ENCODE measurements around the gene SPATA17. TPM values are rescaled to one million over a fixed set of nuclear protein-coding genes. Genes with fewer than 3 reads are reported as not detected.

SPATA17 gene
- total and polyA plus RNA-seq, 2 experiments from 2014 or later: 1.2 to 3.5 TPM

DNA sequence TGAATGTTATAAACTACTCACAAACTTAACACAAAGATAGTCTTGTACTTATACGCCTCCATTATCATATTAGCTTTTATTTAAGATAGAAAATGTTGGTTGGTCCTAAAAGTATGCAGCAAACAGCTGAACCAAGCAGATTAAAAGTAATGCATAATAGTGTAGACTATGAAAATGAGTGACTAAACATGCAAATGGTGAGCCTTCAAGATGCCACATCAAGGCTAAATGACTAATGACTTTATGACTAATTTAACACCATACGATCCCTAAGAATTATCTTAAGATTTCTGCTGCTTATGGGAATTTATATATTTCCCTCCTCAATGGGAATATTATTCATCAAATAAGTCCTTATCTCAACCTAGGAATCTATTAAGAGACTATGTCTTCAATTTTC is 4.8 kb upstream of the SPATA17 start:
- no peaks in the 10 kb centered on the region for H3K27me3 Mint-ChIP-seq (ENCODE audit: insufficient read depth, low read depth, poor library complexity)

More for the DNA sequence above, 4.8 kb upstream of the SPATA17 start:
- no peak overlapping the region for H2AFZ ChIP-seq
- no peak for ATAC-seq
- H3K36me3 ChIP-seq (ENCODE audit: insufficient read depth): no peaks in the 10 kb centered on the region
- no peak overlapping the region for H3K4me3 Mint-ChIP-seq
- H3K27ac Mint-ChIP-seq: no peak overlapping the region
- H3K36me3 Mint-ChIP-seq (ENCODE audit: low read depth): no peaks in the 10 kb centered on the region
- H3F3A ChIP-seq (replicated peaks; ENCODE audit: low read depth): no peaks in the 10 kb centered on the region
- no peaks in the 10 kb centered on the region for H4K20me1 ChIP-seq (replicated peaks; ENCODE audit: insufficient read depth)
- peaks cover 16% of the 10 kb centered on the region; the same call in 2 of the 3 replicates for H3K4me1 Mint-ChIP-seq
- H3K27me3 ChIP-seq (ENCODE audit: insufficient read depth): no peaks in the 10 kb centered on the region
- H3K4me1 ChIP-seq (ENCODE audit: insufficient read depth): peaks cover 14% of the 10 kb centered on the region
- no peak for DNase-seq (ENCODE audit: low spot score)
- no peaks in the 10 kb centered on the region for H3K9me3 Mint-ChIP-seq
- H3K4me3 ChIP-seq: no peak overlapping the region
- H3K79me2 ChIP-seq (replicated peaks; ENCODE audit: insufficient read depth): peaks cover 89% of the 10 kb centered on the region
- H3K4me2 ChIP-seq: no peak overlapping the region
- TF ChIP-seq JUNB (IDR thresholded peaks at IDR 0.05; ENCODE audit: unreplicated experiment) (no peak), EZH2 (IDR thresholded peaks at IDR 0.05; ENCODE audit: low read depth, unreplicated experiment) (no peak), ETS1 (IDR thresholded peaks at IDR 0.05) (no peak), ZNF331 (CRISPR knock-in tag; IDR thresholded peaks at IDR 0.05; ENCODE audit: low read depth) (no peak), NANOG (IDR thresholded peaks at IDR 0.05; ENCODE audit: borderline replicate concordance) (no peak), STAT1 (IDR thresholded peaks at IDR 0.05; ENCODE audit: unreplicated experiment) (no peak), EZH2phosphoT487 (IDR thresholded peaks at IDR 0.05; ENCODE audit: unreplicated experiment) (no peak), ZNF114 (CRISPR knock-in tag; IDR thresholded peaks at IDR 0.05) (no peak), CREB1 (CRISPR knock-in tag; IDR thresholded peaks at IDR 0.05; ENCODE audit: low read depth) (no peak), POLR2AphosphoS5 (IDR thresholded peaks at IDR 0.05; ENCODE audit: low read depth) (no peak)
- TF ChIP-seq, protein P1, sequence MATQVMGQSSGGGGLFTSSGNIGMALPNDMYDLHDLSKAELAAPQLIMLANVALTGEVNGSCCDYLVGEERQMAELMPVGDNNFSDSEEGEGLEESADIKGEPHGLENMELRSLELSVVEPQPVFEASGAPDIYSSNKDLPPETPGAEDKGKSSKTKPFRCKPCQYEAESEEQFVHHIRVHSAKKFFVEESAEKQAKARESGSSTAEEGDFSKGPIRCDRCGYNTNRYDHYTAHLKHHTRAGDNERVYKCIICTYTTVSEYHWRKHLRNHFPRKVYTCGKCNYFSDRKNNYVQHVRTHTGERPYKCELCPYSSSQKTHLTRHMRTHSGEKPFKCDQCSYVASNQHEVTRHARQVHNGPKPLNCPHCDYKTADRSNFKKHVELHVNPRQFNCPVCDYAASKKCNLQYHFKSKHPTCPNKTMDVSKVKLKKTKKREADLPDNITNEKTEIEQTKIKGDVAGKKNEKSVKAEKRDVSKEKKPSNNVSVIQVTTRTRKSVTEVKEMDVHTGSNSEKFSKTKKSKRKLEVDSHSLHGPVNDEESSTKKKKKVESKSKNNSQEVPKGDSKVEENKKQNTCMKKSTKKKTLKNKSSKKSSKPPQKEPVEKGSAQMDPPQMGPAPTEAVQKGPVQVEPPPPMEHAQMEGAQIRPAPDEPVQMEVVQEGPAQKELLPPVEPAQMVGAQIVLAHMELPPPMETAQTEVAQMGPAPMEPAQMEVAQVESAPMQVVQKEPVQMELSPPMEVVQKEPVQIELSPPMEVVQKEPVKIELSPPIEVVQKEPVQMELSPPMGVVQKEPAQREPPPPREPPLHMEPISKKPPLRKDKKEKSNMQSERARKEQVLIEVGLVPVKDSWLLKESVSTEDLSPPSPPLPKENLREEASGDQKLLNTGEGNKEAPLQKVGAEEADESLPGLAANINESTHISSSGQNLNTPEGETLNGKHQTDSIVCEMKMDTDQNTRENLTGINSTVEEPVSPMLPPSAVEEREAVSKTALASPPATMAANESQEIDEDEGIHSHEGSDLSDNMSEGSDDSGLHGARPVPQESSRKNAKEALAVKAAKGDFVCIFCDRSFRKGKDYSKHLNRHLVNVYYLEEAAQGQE (IDR thresholded peaks at IDR 0.05; ENCODE audit: unreplicated experiment): no peak
- TF ChIP-seq, protein P2, sequence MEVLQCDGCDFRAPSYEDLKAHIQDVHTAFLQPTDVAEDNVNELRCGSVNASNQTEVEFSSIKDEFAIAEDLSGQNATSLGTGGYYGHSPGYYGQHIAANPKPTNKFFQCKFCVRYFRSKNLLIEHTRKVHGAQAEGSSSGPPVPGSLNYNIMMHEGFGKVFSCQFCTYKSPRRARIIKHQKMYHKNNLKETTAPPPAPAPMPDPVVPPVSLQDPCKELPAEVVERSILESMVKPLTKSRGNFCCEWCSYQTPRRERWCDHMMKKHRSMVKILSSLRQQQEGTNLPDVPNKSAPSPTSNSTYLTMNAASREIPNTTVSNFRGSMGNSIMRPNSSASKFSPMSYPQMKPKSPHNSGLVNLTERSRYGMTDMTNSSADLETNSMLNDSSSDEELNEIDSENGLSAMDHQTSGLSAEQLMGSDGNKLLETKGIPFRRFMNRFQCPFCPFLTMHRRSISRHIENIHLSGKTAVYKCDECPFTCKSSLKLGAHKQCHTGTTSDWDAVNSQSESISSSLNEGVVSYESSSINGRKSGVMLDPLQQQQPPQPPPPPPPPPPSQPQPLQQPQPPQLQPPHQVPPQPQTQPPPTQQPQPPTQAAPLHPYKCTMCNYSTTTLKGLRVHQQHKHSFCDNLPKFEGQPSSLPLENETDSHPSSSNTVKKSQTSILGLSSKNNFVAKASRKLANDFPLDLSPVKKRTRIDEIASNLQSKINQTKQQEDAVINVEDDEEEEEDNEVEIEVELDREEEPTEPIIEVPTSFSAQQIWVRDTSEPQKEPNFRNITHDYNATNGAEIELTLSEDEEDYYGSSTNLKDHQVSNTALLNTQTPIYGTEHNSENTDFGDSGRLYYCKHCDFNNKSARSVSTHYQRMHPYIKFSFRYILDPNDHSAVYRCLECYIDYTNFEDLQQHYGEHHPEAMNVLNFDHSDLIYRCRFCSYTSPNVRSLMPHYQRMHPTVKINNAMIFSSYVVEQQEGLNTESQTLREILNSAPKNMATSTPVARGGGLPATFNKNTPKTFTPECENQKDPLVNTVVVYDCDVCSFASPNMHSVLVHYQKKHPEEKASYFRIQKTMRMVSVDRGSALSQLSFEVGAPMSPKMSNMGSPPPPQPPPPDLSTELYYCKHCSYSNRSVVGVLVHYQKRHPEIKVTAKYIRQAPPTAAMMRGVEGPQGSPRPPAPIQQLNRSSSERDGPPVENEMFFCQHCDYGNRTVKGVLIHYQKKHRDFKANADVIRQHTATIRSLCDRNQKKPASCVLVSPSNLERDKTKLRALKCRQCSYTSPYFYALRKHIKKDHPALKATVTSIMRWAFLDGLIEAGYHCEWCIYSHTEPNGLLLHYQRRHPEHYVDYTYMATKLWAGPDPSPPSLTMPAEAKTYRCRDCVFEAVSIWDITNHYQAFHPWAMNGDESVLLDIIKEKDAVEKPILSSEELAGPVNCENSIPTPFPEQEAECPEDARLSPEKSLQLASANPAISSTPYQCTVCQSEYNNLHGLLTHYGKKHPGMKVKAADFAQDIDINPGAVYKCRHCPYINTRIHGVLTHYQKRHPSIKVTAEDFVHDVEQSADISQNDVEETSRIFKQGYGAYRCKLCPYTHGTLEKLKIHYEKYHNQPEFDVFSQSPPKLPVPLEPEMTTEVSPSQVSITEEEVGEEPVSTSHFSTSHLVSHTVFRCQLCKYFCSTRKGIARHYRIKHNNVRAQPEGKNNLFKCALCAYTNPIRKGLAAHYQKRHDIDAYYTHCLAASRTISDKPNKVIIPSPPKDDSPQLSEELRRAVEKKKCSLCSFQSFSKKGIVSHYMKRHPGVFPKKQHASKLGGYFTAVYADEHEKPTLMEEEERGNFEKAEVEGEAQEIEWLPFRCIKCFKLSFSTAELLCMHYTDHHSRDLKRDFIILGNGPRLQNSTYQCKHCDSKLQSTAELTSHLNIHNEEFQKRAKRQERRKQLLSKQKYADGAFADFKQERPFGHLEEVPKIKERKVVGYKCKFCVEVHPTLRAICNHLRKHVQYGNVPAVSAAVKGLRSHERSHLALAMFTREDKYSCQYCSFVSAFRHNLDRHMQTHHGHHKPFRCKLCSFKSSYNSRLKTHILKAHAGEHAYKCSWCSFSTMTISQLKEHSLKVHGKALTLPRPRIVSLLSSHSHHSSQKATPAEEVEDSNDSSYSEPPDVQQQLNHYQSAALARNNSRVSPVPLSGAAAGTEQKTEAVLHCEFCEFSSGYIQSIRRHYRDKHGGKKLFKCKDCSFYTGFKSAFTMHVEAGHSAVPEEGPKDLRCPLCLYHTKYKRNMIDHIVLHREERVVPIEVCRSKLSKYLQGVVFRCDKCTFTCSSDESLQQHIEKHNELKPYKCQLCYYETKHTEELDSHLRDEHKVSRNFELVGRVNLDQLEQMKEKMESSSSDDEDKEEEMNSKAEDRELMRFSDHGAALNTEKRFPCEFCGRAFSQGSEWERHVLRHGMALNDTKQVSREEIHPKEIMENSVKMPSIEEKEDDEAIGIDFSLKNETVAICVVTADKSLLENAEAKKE (CRISPR knock-in tag; IDR thresholded peaks at IDR 0.05): no peak
- H3K9me2 ChIP-seq (ENCODE audit: insufficient read depth): no peaks in the 10 kb centered on the region
- H3K27ac ChIP-seq (ENCODE audit: low read depth): no peak overlapping the region
